GM12872 (cell line): ENCODE results near the gene EIPR1.

Source experiments
- CTCF ChIP-seq: IDR thresholded peaks from 3 replicates; pipeline ENCODE4 v1.5.1; 2011; ENCODE audit warnings: low read depth, mild to moderate bottlenecking, low read length, moderate library complexity; ENCODE audit not compliant: insufficient read depth

Gene EIPR1

GRCh38 chr2:3211256-3212060 is 166.2 kb downstream of the EIPR1 start:
- no peak for TF ChIP-seq CTCF

GRCh38 chr2:3210257-3210656 is 167.4 kb downstream of the EIPR1 start:
- no peak for TF ChIP-seq CTCF

GRCh38 chr2:3209258-3209657 is 168.4 kb downstream of the EIPR1 start:
- TF ChIP-seq CTCF = no peak

GRCh38 chr2:3208591-3208990 is 169.0 kb downstream of the EIPR1 start:
- TF ChIP-seq CTCF = no peak

DNA sequence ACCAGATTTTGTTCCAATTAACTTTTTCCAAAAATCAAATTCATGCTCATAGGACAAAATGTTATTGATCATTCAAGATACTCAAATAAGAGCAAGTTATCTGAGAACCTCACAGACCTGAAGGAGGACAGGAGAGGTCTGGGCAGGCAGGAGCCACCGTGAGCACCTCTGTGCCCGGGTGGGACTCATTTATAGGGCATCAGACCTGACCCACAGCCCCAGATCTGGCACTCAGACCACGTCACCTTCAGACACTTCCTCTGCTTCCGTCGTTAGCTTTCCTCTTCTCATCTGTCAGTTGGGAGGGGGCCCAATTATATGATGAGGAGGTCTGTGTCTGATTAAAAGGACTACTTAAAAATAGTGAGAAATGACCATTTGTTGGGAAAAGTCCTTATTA is 169.4 kb downstream of the EIPR1 start:
- no peak for TF ChIP-seq CTCF

DNA sequence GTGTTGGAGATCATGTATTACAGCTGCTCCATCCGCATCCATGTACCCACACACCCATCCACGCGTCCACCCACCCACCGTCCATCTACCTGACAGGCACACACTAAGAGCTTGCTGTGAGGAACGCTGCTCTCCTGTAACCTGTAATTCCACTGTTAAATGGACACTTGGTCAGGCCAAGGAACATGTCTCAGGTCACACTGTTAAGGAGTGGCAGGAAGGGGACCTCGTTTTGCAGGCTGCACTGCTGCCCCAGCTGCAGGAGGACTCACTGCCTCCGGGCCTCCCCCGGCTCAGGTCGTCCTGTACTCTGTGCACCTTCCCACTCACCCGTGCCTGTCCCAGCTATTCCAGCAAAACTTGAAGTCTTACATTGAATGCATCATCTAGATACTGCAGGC is 170.5 kb downstream of the EIPR1 start:
- TF ChIP-seq CTCF = no peak

GRCh38 chr2:3205845-3206244 is 171.8 kb downstream of the EIPR1 start:
- no peak for TF ChIP-seq CTCF
